Stimulated activated CD4-positive, alpha-beta T cell treated with anti-CD3 and anti-CD28 coated beads, Interleukin-12 subunit alpha, Interleukin-12 subunit beta, amount 100 ng/mL, for 48 hours (primary cell): ENCODE measurements around the gene MYLK.
A peak's percentile ranks its signal among the peaks of the same experiment; 100 is the strongest.
"Not testable (repeated sequence)": the region's sequence is repeated elsewhere in the genome, so short reads cannot be mapped to it uniquely, and the experiment has no call there.

Experiments used
- DNase-seq, 3 donors: peaks; one replicate each; pipeline ENCODE4 v3.0.0-alpha.2; 2020; ENCODE audit warnings: low read depth in 2 of 3, low spot score in 1 of 3

Gene MYLK

GRCh38 chr3:123884203-123884831, at the start of gene MYLK:
MYLK (minus strand) TSS chr3:123884332; CDS start chr3:123793841, 90,491 bp downstream.
- peak; percentile 6 to 33 (median 16) for DNase-seq

GRCh38 chr3:123930445-123930844, 46.3 kb upstream of the MYLK start:
- DNase-seq: no peak

GRCh38 chr3:123929325-123929724, 45.2 kb upstream of the MYLK start:
- no peak for DNase-seq

- no peak for DNase-seq
Observed at GRCh38 chr3:123926396-123926795, 42.3 kb upstream of the MYLK start.

- DNase-seq: no peak
Observed at GRCh38 chr3:123920868-123921267, 36.7 kb upstream of the MYLK start.

GRCh38 chr3:123920383-123920782, 36.3 kb upstream of the MYLK start:
- DNase-seq: no peak

GRCh38 chr3:123919353-123919752, 35.2 kb upstream of the MYLK start:
- DNase-seq: no peak

GRCh38 chr3:123914829-123915228, 30.7 kb upstream of the MYLK start:
- DNase-seq: no peak

- DNase-seq: no peak
Observed at GRCh38 chr3:123909785-123910184, 25.7 kb upstream of the MYLK start.

- DNase-seq: no peak
Observed at GRCh38 chr3:123907720-123908119, 23.6 kb upstream of the MYLK start.

- no peak for DNase-seq
Observed at GRCh38 chr3:123899300-123899865, 15.3 kb upstream of the MYLK start.

GRCh38 chr3:123893012-123893411, 8.9 kb upstream of the MYLK start:
- no peak for DNase-seq

- DNase-seq: no peak
Observed at GRCh38 chr3:123892195-123892594, 8.1 kb upstream of the MYLK start.

- not testable (repeated sequence) for DNase-seq
Observed at GRCh38 chr3:123890991-123891390, 6.9 kb upstream of the MYLK start.

GRCh38 chr3:123890162-123890561, 6.0 kb upstream of the MYLK start:
- not testable (repeated sequence) for DNase-seq

GRCh38 chr3:123884993-123885392, 861 bp upstream of the MYLK start:
- DNase-seq: no peak

GRCh38 chr3:123883701-123884202, 380 bp downstream of the MYLK start:
- DNase-seq: no peak

GRCh38 chr3:123883111-123883510, 1.0 kb downstream of the MYLK start:
- DNase-seq: no peak

GRCh38 chr3:123881771-123882170, 2.4 kb downstream of the MYLK start:
- DNase-seq: no peak

- DNase-seq: no peak
Observed at GRCh38 chr3:123880998-123881561, 3.1 kb downstream of the MYLK start.

- no peak for DNase-seq
Observed at GRCh38 chr3:123878807-123879206, 5.3 kb downstream of the MYLK start.

GRCh38 chr3:123877965-123878364, 6.2 kb downstream of the MYLK start:
- no peak for DNase-seq

- DNase-seq: no peak
Observed at GRCh38 chr3:123877466-123877865, 6.7 kb downstream of the MYLK start.
